LHCN-M2 (cell line): ENCODE data around the gene NEK4. TPM values are rescaled to one million over a fixed set of nuclear protein-coding genes. Genes with fewer than 3 reads are reported as not detected.

ENCODE experiments used
- DNase-seq: peaks from one replicate; pipeline ENCODE4 v3.0.0-alpha.2; 2012; ENCODE audit warnings: low read depth
- total RNA-seq: library from RNA; depleted of rRNA; stranded (reverse); fragments of >200 nt; gene quantifications from 2 replicates; pipeline ENCODE4 v1.2.3, GENCODE V29; 2014

Gene NEK4
- total RNA-seq, 1 experiment from 2014 or later = 20.4 TPM

DNA sequence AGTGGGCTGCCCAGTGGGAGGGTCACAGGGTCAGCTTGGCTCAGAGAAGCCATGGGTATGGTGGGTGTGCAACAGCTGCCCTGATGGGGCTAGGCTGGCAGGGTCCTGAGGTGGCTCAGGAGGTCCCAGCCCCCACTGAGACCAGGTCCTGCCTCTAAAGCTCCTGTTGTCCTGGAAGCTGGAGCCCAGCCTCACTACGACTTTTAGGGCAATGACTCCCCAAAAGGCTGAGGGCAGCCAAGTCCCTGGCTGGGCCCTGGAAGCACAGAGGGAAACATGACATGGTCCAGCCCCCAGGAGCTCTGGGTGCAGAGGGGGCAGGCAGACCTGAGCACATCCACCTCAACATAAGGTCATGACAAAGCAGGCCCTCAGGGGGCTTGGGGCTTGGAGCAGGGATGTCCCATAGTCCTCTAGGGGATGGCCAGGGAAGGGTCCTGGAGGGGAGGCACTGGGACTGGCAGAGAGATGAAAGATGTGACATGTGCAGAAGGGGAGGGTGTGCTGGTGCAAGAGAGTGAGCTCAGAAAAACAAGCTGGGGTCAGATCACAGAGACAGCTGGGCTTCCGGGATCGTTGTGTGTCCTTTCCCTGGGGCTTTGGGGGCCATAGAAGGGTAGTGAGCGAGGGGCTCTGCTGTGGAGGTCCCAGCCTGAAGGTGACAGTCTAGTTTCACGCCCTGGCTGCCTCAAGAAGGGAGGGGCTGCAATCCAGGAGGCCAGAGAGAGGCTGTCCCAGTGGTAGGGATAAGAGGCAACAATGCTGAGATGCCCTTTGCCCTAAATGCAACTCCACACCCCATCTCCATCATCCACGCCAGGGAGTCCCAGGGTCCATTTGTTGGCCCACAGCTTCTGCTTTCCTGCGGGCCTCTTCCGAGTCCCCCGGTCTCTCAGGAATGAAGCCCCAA, 23.2 kb upstream of the NEK4 start:
- no peak for DNase-seq

- no peak for DNase-seq
Observed at GRCh38 chr3:52792961-52793695, 22.4 kb upstream of the NEK4 start.

- no peak for DNase-seq
Observed at GRCh38 chr3:52792413-52792812, 21.7 kb upstream of the NEK4 start.

DNA sequence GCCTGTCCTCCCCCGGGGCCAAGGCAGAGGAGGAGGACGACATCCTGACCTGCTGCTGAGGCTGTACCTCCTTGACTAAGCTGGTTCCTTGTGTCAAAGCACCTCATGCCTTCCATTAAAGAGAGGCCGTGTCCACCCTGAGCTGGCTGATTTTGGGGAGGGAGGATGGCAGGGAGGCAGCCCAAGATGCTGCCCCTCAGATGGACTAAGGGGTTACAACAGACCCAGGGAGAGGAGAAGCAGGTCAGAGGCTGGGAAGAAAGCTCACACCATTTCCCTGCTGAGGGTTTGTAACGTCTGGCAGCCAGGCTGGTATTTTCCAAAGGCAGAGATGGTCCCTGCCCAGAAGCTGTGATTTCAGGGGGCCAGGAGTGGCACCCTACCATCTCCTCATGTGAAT, 21.2 kb upstream of the NEK4 start:
- DNase-seq = no peak

GRCh38 chr3:52791366-52791765, 20.6 kb upstream of the NEK4 start:
- DNase-seq = no peak

GRCh38 chr3:52790741-52791140, 20.0 kb upstream of the NEK4 start:
- DNase-seq = no peak

DNA sequence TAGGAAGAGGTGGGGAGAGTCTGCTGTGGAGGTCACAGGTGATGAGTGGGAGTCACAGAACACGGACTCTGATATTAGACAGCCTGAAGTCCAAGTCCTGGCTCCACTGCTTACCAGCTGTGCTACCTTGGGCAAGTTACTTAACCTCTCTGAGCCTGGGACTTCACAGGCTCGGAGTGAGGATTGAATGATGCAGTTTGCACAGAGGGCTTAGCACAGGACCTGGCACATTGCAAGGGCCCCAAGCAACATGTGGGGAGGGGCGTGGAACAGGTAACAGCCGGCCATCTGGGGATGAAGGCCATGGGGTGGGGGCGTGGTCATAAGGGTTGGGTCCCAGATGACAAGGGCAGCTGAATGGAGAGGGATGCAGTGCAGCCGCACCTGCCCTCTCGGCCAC, 19.6 kb upstream of the NEK4 start:
- DNase-seq = no peak

- DNase-seq = no peak
Observed at GRCh38 chr3:52789746-52790040, 19.0 kb upstream of the NEK4 start.

DNA sequence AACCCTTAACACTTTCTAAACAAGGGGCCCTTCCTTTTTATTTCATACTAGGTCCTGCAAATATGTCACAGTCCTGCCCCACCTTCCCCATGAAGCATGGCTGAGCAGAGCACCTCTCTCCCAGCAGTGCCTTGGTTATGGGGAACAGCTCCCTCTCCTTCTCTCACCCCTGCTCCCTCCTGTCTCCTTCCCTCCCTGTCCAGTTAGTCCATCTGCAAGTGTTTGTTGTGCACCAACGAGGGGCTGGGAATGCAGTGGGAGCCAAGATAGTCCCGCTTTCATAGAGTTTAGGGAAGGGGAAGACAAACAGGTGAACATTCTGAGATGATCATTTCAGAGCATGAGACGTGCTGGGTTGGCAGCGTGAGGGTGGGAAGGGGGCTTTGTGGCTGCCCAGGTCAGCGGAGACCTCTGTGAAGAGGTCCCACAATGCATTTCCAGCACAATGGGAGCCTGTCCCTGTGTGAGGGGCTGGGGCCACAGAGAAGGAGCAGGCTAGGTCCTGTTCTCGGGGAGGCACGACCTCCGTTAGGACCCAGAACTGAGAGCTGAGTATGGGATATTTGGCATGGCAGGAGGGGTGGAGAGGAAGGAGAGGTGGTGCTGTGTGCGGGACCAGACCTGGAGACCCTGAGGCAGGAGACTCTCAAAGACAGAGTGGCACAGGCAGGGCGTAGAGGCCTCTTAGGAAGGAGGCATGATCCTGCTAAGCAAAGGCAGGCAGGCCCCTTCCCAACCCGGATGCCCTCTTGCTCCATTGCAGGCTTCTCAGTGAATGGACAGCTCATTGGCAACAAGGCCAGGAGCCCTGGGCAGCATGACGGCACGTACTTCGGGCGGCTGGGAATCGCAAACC, 18.4 kb upstream of the NEK4 start:
- DNase-seq = no peak

DNA sequence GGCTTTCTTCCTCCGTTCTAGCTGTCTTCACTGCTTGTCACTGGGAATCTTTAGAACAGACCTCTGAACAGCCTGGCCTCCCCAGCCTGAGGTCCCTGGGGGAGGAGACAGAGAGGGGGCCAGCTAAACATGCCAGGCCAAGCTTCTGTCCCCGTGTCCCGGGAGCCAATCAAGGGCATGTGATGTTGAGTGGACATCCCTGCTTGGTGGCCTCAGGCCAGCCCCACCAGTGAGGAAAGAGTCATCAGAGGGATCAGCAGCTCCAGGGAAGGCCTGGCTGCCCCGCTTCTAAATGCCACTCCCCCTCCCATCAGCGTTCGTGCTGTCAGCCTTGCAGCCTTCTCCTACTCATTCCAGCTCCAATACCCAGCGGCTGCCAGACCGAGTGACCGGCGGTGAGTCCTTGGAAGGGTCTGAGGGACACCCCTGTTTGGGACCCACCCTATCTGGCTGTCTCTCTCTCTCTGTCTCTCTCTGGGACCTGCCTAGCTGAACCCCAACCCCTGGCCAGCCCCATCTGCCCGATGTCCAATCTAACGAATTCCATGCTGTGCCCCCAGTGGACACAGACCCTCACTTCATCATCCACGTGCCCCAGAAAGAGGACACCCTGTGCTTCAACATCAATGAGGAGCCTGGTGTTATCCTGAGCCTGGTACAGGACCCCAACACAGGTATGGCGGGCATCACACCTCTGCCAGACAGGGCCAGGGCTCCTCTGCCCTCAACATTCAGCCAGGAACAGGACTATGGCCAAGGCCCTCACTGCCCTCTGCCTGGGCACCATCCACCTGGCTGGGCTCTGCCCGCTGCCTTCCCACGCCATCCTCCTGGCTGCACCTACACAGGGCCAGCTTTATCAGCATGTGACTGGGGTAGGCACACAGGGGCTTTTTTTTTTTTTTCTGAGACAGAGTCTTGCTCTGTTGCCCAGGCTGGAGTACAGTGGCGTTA, 17.2 kb upstream of the NEK4 start:
- DNase-seq = peak; percentile 2

- DNase-seq = no peak
Observed at GRCh38 chr3:52787246-52787645, 16.5 kb upstream of the NEK4 start.

- no peak for DNase-seq
Observed at GRCh38 chr3:52786330-52787215, 15.8 kb upstream of the NEK4 start.

- DNase-seq = no peak
Observed at GRCh38 chr3:52784931-52785590, 14.3 kb upstream of the NEK4 start.

DNA sequence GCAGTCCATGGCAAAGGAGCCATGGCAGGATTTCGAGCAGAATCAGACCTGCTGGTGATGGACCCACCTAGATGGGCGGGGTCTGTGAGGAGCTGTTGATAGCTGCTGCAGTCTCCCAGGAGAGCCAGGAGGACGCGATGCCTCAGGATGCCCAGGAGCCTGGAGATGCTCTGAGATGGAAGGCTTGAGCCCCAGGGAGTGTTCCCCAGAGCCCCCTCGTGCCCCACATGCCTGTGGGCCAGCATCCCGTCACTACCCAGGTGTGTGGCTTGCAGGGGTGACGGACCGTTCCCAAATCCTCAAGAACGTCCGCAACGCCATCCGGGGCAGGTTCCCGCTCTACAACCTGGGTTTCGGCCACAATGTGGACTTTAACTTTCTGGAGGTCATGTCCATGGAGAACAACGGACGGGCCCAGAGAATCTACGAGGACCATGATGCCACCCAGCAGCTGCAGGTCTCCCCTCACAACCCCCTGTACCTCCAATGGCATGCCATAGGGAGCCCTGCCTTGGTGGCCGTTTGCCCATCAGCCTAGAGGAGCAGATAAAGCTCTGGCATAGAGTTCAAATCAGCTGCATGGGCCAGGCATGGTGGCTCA, 13.4 kb upstream of the NEK4 start:
- DNase-seq = no peak

- DNase-seq = no peak
Observed at GRCh38 chr3:52783211-52783555, 12.4 kb upstream of the NEK4 start.

DNA sequence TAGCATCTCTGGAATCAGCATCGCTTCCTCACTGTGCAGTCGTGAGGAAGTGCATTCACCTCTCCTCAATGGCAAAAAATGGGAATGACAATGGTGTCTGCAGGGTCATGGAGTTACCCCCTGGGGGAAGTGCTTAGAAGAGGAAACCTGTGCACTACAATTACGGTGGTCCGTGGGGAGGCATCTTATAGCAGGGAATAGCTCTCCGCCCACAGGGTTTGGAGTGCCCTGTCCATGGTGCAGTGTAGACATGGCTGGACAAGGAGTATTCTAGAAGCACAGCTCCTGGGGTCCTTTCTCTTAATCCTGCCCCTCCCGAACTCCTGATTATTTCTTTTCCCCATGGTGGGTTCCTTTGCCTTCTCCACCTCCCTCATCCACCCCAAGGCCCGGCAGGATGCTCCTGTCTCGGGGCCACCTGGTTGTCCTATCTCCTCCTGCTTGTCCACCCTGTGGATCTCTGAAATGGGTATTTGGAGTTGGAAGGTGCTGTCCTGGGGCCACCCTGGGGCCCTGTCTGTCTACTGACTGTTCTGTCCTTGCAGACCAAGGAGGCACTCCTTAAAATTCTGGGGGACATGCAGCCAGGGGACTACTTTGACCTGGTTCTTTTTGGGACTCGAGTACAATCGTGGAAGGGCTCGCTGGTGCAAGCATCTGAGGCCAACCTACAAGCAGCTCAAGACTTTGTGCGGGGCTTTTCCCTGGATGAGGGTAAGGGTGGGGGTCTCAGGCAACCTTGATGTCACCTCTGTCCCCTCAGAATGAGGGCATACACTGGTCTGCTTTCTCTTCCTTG, 11.9 kb upstream of the NEK4 start:
- DNase-seq = no peak

DNA sequence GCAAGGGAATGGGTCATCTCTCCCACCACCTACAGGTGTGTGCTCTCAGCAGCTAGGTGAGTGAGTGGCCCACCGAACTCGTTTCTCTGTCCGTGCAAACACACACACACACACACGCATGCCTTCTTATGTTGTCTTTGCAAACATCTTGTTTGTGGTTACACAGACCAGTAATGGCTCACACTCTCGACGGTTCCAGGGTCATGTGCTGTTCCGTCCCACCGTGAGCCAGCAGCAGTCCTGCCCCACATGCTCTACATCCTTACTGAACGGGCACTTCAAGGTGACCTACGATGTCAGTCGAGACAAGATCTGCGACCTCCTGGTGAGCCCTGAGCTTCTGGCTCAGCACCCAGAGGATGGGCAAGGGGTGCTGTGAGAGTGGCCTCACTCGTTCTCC, 11.0 kb upstream of the NEK4 start:
- DNase-seq = no peak

DNA sequence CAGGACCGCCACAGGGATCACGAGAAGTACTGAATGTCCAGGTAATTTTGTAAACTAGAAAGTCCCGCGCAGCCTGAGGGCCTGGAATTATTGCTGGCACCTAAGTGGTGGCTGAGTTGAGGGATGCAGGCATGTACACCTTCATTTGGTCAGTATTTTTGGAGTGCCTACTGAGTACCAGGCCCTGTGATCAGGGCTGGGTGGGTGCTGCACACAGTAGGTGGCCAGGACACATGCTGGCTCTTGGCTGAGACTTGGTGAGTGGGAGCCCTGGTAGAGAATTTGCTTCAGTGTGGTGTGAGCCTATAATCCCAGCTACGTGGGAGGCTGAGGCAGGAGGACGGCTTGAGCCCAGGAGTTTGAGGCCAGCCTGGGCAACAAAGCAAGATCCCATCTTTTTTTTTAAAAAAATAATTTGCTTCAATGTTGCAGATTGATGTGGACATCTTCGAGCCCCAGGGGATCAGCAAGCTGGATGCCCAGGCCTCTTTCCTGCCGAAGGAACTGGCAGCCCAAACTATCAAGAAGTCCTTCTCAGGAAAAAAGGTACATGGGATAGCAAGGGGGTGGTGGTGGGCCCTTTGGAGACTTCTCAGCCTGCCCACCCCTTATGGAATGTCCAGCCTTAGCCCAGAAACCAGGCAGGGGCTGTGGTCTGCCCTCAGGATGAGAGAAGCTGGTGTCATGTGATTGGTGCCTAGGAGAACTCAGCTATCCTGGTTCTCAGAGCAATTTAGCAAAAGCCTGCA, 9.3 kb upstream of the NEK4 start:
- DNase-seq = no peak
